Endothelial cell (in vitro differentiated cells): ENCODE measurements around the gene PPME1. TPM values are rescaled to one million over a fixed set of nuclear protein-coding genes. Genes with fewer than 3 reads are reported as not detected.

Experiments used
- DNase-seq: peaks from one replicate; pipeline ENCODE4 v3.0.0; 2021; ENCODE audit warnings: low spot score
- H3K27ac Mint-ChIP-seq: one replicate; pipeline ENCODE4 v1.8.0; 2021; ENCODE audit warnings: mixed read lengths, inconsistent platforms; ENCODE audit not compliant: unreplicated experiment
- H3K27me3 Mint-ChIP-seq: one replicate; pipeline ENCODE4 v1.8.0; 2021; ENCODE audit warnings: mild to moderate bottlenecking, moderate library complexity, mixed read lengths, inconsistent platforms; ENCODE audit not compliant: unreplicated experiment
- H3K36me3 Mint-ChIP-seq: one replicate; pipeline ENCODE4 v1.8.0; 2021; ENCODE audit warnings: mild to moderate bottlenecking, low read depth, mixed read lengths, inconsistent platforms; ENCODE audit not compliant: unreplicated experiment
- H3K4me1 Mint-ChIP-seq: one replicate; pipeline ENCODE4 v1.8.0; 2021; ENCODE audit warnings: mild to moderate bottlenecking, mixed read lengths, inconsistent platforms; ENCODE audit not compliant: unreplicated experiment
- H3K4me3 Mint-ChIP-seq: one replicate; pipeline ENCODE4 v1.8.0; 2021; ENCODE audit warnings: mild to moderate bottlenecking, mixed read lengths, inconsistent platforms; ENCODE audit not compliant: unreplicated experiment
- H3K9me3 Mint-ChIP-seq: one replicate; pipeline ENCODE4 v1.8.0; 2021; ENCODE audit warnings: mixed read lengths, inconsistent platforms; ENCODE audit not compliant: unreplicated experiment
- total RNA-seq: library from RNA; stranded (reverse); fragmentation: NEBNext Ultra II Directional; extraction: Animal tissue kit (Norgen Biotek cat#: 25700); gene quantifications from one replicate; pipeline ENCODE4 v1.2.1, GENCODE V29; 2021; ENCODE audit not compliant: unreplicated experiment
- TF ChIP-seq, protein P1 (sequence below): fragments of 200-600 bp; sonication (generic); IDR thresholded peaks from one replicate; pipeline ENCODE4 v1.5.0; 2021; ENCODE audit warnings: antibody characterized with exemption; ENCODE audit not compliant: unreplicated experiment

The PPME1 gene
- total RNA-seq, 1 donor from 2014 or later, result 27.2 TPM

GRCh38 chr11:74144592-74144991 is 26.5 kb upstream of the PPME1 start:
- no peaks in the 10 kb centered on the region for H3K9me3 Mint-ChIP-seq

GRCh38 chr11:74147199-74147929 is 23.7 kb upstream of the PPME1 start:
- no peak for DNase-seq
- H3K4me1 Mint-ChIP-seq, result no peaks in the 10 kb centered on the region
- TF ChIP-seq, protein P1, sequence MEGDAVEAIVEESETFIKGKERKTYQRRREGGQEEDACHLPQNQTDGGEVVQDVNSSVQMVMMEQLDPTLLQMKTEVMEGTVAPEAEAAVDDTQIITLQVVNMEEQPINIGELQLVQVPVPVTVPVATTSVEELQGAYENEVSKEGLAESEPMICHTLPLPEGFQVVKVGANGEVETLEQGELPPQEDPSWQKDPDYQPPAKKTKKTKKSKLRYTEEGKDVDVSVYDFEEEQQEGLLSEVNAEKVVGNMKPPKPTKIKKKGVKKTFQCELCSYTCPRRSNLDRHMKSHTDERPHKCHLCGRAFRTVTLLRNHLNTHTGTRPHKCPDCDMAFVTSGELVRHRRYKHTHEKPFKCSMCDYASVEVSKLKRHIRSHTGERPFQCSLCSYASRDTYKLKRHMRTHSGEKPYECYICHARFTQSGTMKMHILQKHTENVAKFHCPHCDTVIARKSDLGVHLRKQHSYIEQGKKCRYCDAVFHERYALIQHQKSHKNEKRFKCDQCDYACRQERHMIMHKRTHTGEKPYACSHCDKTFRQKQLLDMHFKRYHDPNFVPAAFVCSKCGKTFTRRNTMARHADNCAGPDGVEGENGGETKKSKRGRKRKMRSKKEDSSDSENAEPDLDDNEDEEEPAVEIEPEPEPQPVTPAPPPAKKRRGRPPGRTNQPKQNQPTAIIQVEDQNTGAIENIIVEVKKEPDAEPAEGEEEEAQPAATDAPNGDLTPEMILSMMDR, result no peak
- H3K36me3 Mint-ChIP-seq, result no peaks in the 10 kb centered on the region
- no peaks in the 10 kb centered on the region for H3K9me3 Mint-ChIP-seq
- H3K27me3 Mint-ChIP-seq, result peaks cover 2% of the 10 kb centered on the region
- no peak overlapping the region for H3K4me3 Mint-ChIP-seq
- no peak overlapping the region for H3K27ac Mint-ChIP-seq

More at GRCh38 chr11:74144592-74144991, 26.5 kb upstream of the PPME1 start:
- no peak for DNase-seq
- Mint-ChIP-seq H3K36me3 (no peaks in the 10 kb centered on the region), H3K27me3 (peaks cover 2% of the 10 kb centered on the region), H3K27ac (no peak overlapping the region), H3K4me3 (no peak overlapping the region), H3K4me1 (no peaks in the 10 kb centered on the region)
- TF ChIP-seq, protein P1, result no peak

- Mint-ChIP-seq H3K27me3 (no peaks in the 10 kb centered on the region), H3K4me1 (no peaks in the 10 kb centered on the region), H3K27ac (no peak overlapping the region), H3K9me3 (no peaks in the 10 kb centered on the region), H3K36me3 (peaks cover 3% of the 10 kb centered on the region), H3K4me3 (no peak overlapping the region)
- TF ChIP-seq, protein P1, result no peak
- DNase-seq, result no peak
Measured at GRCh38 chr11:74153224-74153623, 17.9 kb upstream of the PPME1 start.

DNA sequence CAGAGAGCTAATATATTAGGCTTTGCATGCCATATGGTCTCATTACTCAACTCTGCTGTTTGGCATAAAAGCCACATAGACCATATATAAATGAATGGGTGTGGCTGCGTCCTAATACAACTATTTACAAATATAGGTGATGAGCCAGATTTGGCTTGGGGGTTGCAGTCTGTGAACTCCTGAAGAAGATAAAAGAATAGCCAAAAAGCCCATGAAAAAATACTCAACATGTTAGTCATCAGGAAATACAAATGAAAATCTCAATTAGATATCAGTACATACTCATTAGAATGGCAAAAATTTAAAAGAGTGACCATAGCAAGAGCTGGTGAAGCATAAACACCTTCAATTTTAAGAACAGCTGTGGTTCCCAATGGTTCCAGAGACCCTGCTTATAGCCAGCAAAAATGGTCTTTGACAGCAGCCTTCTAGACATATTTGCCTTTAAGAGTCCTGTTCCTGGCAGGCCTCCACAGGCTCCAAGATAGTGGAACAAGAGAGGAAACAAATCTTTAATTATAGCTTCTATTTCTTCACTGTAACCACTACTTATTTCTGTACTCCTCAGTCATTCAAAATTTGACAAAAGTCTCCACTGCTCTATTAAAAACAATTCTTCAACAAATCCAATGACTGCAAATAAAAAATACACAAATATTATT is 16.3 kb upstream of the PPME1 start:
- Mint-ChIP-seq H3K9me3 (no peaks in the 10 kb centered on the region), H3K4me3 (no peak overlapping the region), H3K27ac (no peak overlapping the region), H3K36me3 (peaks cover 3% of the 10 kb centered on the region), H3K4me1 (no peaks in the 10 kb centered on the region), H3K27me3 (no peaks in the 10 kb centered on the region)
- DNase-seq, result no peak
- TF ChIP-seq, protein P1, result no peak

- Mint-ChIP-seq H3K4me1 (no peaks in the 10 kb centered on the region), H3K4me3 (no peak overlapping the region), H3K9me3 (no peaks in the 10 kb centered on the region), H3K36me3 (peaks cover 3% of the 10 kb centered on the region), H3K27ac (no peak overlapping the region), H3K27me3 (no peaks in the 10 kb centered on the region)
- TF ChIP-seq, protein P1, result no peak
- no peak for DNase-seq
Measured at GRCh38 chr11:74157169-74157568, 13.9 kb upstream of the PPME1 start.
